ENCODE results near the gene C16orf96. TPM values are rescaled to one million over a fixed set of nuclear protein-coding genes. Genes with fewer than 3 reads are reported as not detected.

Gene C16orf96
- total and polyA plus RNA-seq, 2 of the 13 experiments (the other 11 are each of a cell fraction or from before 2014, with no cell fraction given): 0.03 TPM; not detected in 1

DNA sequence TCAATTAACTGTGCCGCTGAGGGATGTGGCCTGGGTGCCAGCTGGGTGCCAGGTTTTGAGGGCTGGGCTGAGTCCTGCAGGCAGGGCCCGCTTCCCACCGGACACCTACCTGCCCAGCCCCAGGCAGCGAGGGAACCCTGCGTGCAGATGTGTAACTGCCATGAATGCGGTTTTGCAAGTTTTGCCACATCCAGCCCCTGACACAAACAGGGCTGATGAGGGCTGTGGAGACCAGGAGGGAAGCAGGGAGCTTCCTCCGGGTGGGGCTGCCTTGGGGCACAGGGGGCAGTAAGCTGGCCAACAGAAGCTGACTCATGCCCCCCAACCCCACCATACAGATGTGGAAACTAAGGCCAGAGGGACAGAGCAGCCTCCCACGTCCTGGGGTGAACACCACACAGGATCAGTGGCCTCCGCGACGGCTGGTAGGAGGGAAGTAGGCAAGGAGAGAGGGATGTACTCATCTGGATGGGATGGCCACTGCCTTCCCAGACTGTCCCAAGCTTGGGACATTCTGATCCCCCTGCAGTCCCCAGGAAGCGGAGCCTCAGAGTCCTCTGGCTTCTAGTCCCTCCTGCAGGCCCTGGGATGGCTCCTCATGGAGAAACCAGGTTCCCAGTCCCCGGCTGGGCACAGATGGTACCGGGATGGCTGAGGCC is 57.0 kb downstream of the C16orf96 start (continued):
- 0 out of 2 replicates have a peak, but pooled peaks have one; percentile 47 for TF ChIP-seq ZNF629 (CRISPR knock-in tag; conservative IDR thresholded peaks at IDR 0.05)
- TF ChIP-seq ZNF879 (CRISPR knock-in tag; IDR thresholded peaks at IDR 0.05): peak; percentile 13; the same call in 1 of the 2 replicates
- TF ChIP-seq ZNF564 (CRISPR knock-in tag; IDR thresholded peaks at IDR 0.05): no peak
- 0 out of 2 replicates have a peak, but pooled peaks have one; percentile 21 for TF ChIP-seq ZNF468 (CRISPR knock-in tag; IDR thresholded peaks at IDR 0.05)
- peak; percentile 49 for TF ChIP-seq RBM39 (IDR thresholded peaks at IDR 0.05; ENCODE audit: low read depth, low read length, poor library complexity, severe bottlenecking)
- TF ChIP-seq ZBTB1 (CRISPR knock-in tag; IDR thresholded peaks at IDR 0.05; ENCODE audit: borderline replicate concordance): no peak
- peak; percentile 33; the same call in 1 of the 2 replicates for TF ChIP-seq HOXA3 (CRISPR knock-in tag; IDR thresholded peaks at IDR 0.05)
- TF ChIP-seq HNF4A (CRISPR knock-in tag; IDR thresholded peaks at IDR 0.05): no peak
- TF ChIP-seq, protein P1, sequence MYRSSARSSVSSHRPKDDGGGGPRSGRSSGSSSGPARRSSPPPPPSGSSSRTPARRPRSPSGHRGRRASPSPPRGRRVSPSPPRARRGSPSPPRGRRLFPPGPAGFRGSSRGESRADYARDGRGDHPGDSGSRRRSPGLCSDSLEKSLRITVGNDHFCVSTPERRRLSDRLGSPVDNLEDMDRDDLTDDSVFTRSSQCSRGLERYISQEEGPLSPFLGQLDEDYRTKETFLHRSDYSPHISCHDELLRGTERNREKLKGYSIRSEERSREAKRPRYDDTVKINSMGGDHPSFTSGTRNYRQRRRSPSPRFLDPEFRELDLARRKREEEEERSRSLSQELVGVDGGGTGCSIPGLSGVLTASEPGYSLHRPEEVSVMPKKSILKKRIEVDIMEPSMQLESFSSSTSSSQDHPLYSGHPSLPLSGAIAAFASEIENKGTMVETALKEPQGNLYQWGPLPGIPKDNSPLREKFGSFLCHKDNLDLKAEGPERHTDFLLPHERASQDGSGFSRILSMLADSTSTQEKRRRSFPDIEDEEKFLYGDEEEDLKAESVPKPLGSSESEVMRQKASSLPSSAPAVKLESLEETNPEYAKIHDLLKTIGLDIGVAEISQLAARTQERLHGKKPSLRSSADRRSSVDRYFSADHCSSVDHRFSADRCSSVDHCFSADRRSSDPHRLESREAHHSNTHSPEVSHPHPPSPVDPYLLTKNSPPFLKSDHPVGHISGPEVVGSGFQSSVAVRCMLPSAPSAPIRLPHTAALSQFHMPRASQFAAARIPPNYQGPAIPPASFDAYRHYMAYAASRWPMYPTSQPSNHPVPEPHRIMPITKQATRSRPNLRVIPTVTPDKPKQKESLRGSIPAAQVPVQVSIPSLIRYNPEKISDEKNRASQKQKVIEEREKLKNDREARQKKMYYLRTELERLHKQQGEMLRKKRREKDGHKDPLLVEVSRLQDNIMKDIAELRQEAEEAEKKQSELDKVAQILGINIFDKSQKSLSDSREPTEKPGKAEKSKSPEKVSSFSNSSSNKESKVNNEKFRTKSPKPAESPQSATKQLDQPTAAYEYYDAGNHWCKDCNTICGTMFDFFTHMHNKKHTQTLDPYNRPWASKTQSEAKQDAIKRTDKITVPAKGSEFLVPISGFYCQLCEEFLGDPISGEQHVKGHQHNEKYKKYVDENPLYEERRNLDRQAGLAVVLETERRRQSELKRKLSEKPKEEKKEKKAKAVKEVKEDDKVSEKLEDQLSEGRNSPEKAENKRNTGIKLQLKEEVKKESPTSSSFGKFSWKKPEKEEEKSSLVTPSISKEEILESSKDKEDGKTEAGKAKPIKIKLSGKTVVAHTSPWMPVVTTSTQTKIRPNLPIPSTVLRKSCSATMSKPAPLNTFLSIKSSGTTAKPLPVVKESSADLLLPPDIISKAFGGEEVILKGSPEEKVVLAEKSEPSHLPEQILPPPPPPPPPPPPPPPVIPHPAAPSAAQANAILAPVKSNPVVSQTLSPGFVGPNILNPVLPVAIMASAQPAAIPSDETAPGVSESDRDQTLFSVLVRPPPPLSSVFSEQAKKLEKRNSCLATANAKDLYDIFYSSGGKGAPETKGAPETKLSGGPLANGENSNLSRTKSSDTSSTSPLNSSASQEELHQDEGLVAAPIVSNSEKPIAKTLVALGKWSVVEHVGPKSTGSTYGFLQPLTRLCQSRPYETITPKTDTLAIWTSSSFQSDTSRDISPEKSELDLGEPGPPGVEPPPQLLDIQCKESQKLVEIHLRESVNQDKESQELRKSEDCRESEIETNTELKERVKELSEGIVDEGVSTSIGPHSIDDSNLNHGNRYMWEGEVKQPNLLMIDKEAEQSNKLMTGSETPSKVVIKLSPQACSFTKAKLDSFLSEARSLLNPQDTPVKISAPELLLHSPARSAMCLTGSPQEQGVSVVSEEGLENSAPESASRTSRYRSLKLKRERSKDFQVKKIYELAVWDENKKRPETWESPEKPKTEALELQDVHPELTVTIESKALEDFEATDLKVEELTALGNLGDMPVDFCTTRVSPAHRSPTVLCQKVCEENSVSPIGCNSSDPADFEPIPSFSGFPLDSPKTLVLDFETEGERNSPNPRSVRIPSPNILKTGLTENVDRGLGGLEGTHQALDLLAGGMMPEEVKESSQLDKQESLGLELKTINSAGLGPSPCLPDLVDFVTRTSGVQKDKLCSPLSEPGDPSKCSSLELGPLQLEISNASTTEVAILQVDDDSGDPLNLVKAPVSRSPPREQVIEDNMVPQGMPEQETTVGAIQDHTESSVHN (CRISPR knock-in tag; IDR thresholded peaks at IDR 0.05): 0 out of 2 replicates have a peak, but pooled peaks have one; percentile 36
- no peak for TF ChIP-seq ZSCAN30 (CRISPR knock-in tag; IDR thresholded peaks at IDR 0.05)
- TF ChIP-seq BORCS8-MEF2B (CRISPR knock-in tag; IDR thresholded peaks at IDR 0.05): 0 out of 2 replicates have a peak, but pooled peaks have one; percentile 28
- 0 out of 2 replicates have a peak, but pooled peaks have one; percentile 26 for TF ChIP-seq ZBTB38 (CRISPR knock-in tag; IDR thresholded peaks at IDR 0.05)

Measured in HepG2 (cell line).